DMS114 treated with DMSO at 0.1 percent for 48 hours (cell line): ENCODE data around the gene MS4A4E.
A peak's percentile ranks its signal among the peaks of the same experiment; 100 is the strongest.
"Not testable (repeated sequence)": the region's sequence is repeated elsewhere in the genome, so short reads cannot be mapped to it uniquely, and the experiment has no call there.

ENCODE experiments used
- DNase-seq: peaks from one replicate; lab custom pipeline; 2025; ENCODE audit not compliant: unreplicated experiment; lab: John Stamatoyannopoulos, UW

Gene MS4A4E

DNA sequence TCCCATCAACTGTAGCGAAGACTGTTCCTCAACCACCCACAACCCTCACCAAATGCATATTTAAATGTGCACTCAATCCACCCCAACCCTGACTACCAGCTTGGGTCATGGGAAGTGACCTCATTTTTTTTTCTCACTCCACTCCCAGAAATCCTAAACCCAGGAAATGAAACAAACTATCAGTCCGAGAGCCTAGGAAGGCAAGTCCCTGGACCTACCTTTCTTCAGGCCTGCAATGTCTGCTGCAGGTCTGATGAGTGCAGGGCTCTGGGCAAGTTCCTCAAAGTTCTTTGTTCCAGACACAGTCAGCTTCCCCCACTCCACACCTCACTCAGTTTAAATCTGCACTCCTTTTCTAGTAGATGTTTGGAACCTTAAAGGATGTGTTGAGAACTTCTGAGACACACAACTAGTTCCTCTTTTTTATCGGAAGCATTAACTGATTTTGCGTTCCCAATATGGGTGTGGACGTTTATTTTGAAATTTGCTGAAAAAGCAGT lies at the start of gene MS4A4E:
Gene MS4A4E (minus strand): TSS at position 398 of the 500 bp plus-strand sequence. CDS start 13,082 bp downstream, outside the sequence.
- no peak for DNase-seq

DNA sequence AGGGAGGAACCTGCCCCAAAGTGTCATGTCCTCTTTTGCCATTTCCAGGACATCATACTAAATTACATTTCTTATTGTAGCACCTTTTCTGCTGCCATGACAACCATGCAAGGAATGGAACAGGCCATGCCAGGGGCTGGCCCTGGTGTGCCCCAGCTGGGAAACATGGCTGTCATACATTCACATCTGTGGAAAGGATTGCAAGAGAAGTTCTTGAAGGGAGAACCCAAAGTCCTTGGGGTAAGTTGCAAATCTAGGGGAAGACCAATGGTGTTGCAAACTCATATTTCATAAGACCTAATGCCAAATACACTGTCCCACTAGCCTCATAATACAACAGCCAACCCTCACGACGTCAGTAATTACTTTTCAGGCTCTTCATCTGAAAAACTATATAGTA lies 49.2 kb upstream of the MS4A4E start:
- DNase-seq, result no peak

DNA sequence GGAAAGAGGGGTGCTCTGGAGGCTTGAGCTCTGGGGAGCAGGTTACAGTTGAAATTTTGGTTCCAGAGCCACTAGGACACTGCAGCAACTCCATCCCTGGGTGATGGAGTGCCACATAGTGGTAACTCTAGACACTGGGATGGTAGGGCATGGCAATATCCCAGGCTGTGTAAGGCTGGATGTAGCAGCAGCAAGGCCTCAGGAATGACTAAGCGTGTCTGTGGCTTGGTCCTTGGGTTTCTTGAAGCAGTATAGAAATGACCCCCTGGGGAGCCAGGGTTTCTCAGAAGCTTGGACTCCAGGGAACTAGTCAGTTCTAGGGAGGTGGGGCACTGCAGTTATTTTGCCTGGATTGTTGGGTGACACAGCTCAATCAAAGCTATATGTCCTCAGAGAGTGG lies 45.6 kb upstream of the MS4A4E start:
- no peak for DNase-seq

DNA sequence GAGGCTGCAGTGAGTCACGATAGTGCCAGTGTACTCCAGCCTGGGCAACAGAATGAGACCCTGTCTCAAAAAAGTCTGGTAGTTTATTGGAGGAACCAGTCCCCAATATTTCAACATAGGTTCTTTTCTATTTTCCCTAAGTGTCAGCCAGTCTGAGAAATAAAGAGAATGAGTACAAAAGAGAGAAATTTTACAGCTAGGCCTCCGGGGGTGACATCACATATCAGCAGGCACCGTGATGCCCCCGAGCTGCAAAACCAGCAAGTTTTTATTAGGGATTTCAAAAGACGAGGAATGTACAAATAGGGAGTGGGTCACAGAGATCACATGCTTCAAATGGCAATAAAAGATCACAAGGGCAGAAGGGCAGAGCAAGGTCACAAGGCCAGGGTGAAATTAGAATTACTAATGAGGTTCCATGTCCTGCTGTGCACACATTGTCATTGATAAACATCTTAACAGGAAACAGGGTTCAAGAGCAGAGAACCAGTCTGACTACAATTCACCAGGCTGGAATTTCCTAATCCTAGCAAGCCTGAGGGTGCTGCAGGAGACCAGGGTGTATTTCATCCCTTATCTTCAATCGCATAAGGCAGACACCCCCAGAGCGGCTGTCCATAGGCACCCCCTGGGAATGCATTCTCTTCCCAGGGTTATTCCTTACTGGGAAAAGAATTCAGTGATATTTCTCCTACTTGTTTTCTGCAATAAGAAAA lies 42.6 kb upstream of the MS4A4E start:
- not testable (repeated sequence) for DNase-seq

DNA sequence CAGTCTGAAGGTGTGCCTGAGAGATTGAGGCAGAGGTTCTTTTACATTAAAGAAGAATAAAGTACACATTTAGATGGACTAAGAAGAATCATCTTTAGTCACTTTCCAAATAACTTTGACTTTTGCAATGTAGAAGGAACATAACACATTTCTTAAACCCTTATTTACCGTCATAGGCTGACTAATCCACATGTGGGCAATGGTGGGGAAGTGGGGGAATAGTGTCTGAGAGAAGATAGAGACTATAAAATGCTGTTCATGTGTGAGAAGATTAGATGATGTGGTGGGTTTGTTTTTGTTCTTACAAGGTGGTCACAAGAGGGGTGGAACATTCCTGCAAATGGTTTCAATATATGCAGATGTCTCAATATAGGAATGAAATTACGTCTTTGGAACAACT lies 39.3 kb upstream of the MS4A4E start:
- no peak for DNase-seq

DNA sequence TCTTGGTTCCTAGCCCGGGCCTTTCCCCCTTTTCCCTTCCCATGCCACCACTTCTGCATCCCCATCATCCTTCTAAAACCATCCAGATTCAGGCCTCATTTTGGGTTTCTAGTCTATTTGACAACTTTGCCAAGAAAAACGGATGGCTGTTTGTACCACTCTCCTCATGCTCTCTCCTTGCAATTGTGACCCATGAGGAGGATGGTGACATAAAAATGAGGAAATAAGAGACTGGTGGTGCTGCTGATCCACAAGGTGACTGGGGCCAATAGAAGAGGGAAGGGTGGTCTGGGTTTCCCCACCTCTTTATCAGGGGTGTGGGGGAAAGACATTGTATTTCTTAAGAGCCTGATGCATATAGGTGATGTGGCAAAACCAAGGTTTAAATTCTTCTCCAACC lies 38.5 kb upstream of the MS4A4E start:
- no peak for DNase-seq

DNA sequence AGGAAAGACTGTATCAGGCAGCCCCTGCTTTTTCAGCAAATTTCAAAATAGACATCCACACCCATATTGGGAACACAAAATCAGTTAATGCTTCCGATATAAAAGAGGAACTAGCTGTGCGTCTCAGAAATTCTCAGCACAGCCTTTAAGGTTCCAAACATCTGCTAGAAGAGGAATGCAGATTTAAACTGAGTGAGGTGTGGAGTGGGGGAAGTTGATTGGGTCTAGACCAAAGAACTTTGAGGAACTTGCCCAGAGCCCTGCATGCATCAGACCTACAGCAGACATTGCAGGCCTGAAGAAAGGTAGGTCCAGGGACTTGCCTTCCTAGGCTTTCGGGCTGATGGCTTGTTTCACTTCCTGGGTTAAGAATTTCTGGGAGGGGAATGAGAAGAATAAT lies 37.5 kb upstream of the MS4A4E start, which contains the start of gene MS4A4A:
Gene MS4A4A (plus strand): TSS at position 255 of the 400 bp plus-strand sequence. CDS start 10 bp downstream, at position 265.
- DNase-seq, result no peak

DNA sequence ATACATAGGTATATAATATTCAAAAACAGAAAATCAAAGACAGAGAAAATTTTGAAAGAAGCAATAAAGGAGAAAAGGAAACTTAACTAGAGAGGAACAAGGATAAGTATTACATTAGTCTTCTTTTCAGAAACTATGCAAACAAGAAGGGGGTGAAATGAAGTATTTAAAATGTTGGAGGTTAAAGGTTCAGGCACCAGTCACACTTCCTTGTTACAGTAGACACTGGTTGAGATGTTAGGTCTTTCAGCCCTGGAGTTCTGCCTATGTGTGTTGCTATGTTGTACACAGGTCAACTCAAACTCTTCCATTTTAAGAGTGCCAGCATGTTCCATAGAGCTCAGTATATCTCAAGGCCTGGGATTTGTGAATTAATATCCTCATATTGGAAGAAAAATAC lies 31.5 kb upstream of the MS4A4E start:
- DNase-seq, result no peak

DNA sequence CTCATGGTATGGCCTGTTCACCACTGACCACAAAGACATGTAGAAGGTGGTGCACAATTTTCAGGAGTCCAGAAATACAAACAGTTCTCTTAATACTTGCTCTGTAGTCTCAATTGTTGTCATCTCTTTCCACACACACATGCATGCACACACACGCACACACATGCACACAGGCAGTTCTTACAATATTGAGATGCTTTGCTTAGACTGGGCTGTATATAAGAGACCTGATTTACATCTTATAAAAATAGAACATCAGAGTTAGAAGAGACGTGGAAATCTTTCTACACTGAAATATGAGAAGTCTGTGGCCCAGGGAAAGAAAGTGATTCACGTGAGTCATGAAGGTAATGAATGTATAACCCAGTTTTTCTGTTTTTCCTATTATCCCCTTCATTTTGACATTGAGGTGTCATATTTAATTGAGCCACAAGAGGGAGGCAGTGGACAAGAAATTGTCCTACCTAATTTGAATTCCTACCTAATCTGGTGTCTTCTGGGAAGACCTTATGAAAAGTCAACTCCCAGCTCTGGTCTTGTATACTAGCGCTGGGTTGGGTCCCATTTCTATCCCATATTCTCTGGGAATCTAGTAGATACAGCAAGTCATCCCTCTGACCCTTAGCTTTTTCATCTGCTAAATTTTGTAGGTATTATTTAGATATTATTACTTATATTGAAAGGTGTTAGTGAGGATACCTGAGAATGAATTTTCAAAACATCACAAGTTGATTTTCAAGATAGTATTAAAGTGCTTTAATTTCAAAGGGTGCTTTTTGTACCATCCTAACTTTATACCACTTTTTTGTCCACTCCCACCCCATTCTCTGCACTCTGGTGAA lies 22.7 kb upstream of the MS4A4E start:
- peak; percentile 28 for DNase-seq

DNA sequence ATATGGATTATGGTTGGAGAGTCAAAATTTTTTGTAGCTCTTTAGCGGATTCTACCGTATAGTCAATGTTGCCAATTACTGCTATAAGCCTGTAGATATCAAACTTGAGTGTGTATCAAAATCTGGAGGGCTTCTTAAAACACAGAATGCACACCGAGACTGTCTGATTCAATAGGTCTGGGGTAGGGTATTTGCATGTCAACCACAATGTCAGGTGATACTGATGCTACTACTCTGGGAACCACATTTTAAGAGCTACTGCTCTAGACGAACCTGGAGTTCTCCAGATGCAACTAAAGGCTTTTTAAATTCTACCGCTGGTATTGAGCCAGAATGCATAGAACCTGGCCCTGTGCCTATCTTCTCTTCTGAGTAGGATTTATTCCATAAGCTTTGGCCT lies 21.7 kb upstream of the MS4A4E start:
- no peak for DNase-seq

DNA sequence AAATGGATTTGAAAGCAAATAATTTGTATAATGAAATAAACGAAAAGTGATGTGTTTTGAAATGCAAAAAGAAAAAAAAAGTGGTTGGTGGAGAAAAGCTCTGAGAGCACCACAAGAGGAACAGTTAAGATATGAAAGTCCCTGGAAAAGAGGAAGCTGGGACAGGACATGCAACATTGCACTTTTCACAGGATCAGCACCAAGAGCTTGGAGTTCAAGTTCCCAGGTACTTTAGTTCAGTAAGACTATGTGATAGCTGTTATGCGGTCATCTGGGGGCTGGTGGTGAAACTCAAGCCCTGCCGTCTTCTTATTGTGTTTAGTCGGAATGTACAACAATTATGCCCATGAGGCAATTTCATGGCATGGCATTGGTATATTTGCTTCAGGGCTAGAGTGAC lies 20.5 kb upstream of the MS4A4E start:
- no peak for DNase-seq

DNA sequence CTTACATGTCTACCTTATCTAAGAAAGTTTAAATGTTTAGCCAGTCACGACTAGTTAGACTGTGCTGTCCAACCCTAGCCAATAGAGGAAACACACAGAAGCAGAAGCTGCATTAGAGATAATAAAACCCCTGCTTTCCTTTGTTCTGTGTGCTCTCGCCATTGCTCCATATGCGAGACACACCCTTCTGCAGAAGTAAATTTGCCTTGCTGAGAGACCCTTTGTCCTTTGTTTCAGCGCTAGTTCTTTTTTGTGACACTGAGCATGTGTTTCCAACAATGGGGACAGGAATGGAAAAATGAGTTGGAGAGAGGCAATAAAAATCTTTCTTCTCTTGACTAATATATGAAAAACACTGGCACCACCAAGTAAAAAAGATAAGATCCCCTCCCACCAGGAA lies 18.1 kb upstream of the MS4A4E start:
- no peak for DNase-seq

DNA sequence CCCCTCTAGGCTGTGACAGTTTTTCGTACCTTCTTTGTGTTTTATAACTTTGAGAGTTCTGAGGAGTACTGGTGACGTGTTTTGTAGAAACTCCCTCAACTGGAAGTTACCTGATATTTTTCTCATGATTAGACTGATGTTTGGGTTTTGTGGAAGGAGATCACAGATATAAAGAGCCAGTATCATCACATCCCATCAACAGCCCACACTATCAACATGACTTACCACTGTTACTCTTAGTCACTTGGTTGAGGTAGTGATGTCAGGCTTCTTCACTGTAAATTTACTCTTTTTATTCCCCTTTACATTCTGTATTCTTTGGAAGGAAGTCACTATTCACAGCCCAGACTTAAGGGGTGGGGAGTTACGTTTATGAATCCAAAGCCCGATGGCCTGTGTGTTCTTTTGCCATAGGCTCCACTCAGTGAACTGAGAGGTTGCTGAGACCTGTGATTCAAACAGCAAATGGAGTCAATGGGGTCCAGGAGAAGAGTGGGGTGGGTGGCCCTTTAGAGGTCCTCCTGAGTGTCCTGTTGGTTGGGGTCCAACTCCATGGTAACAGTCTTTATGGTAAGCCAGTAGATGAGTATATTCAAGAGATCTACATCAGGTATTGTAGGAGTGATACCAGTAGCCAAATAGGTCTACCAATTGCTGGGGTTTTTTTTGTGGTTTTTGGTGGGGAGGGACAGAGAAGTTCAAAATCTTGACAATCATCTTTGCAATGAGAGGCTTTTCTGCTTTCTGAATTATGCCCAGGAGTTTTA lies 15.2 kb upstream of the MS4A4E start:
- DNase-seq, result no peak

DNA sequence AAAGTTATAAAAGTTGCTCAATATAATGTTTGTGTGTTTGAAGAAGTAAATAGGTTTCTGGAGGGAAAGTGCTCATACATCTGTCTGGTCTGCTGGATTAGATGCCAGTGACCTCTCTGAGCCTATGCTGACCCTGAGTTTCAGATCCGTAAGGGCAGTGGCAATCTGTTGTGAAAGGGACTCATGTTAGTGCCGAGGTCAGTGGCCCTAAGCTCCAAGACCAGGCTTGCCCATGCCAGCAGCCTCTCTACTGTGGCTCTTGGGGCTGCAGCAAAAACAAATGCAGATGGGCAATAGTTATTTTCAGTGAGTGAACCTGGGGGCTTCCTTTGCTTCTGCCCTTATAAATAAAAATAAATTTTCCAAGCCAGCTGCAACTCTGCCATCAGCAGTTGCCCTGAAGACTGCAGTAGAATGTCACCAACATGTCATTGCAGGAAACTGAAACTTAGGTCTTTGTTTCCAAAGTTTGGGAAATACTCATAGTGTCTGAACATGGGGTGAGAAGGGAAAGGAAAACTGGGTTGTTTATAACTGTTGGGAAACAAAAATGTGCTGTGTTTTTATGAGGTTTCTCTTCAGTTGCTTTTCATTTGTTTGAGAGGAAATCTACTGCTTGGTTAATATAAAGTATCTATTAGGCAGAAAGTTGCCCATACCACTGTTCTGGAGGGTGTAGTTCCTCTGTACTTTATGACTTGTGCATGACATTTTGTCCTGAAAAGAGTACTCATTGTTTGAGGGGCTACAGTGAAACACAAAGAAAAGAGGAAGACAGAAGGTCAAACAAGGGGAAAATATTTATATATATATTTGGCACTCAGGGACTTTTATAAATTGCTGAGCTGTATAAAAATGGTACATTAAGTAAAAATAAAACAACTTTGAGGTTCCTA lies 9.5 kb upstream of the MS4A4E start:
- no peak for DNase-seq

DNA sequence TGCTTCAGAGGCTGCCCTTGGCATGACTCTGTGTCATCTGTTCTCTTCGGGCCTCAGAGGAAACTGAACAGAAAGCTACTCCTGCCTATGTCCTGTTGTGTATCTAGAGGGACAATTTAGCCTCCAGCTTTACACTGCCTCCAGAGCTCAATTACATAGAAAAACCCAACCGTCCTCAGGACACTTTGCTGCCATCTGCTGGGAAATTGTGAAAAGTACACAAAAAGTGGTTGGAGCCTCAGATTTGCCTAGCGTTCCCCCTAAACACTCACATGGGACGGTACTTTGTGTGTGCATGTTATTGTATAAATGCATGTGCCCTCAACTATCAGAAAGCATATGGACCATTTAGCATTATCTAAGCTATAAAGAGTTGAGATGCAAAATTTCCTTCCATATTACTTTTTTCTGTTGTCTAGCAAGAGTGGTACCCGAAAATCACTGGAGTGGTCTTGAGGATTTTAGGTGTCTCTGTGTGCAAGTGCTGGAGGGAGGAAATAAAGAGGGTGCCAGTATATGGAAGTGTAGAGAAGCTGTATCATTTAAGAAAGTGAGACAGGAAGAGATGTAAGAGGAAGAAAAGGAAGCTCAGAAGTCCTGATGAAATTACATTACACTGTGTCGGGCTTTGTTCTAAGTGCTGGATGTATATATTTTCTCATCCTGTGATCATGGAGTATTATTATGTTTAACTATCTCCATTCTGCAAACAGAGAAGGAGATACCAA lies 8.7 kb upstream of the MS4A4E start:
- DNase-seq, result peak; percentile 44

DNA sequence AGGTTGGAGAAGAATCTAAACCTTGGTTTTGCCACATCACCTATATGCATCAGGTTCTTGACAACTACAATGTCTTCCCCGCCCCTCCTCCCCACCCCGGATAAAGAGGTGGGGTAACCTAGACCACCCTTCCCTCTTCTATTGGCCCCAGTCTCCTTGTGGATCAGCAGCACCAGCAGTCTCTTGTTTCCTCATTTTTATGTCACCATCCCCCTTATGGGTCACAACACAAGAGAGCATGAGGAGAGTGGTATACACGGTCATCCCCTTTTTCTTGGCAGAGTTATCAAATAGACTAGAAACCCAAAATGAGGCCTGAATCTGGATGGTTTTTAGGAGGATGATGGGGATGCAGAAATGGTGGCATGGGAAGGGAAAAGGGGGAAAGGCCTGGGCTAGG lies 1.2 kb downstream of the MS4A4E start:
- DNase-seq, result no peak

DNA sequence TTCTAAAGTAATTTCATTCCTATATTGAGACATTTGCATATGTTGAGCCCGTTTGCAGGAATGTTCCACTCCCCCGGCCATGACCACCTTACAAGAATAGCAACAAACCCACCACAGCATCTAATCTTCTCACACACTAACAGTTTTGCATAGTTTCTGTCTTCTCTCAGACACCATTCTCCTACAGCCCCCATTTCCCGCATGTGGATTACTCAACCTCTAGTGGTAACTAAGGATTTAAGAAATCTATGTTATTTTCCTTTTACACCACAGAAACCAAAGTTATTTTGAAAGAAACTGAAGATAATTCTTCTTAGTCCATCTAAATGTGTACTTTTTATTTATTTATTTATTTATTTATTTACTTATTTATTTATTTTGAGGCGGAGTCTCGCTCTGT lies 2.3 kb downstream of the MS4A4E start:
- no peak for DNase-seq

DNA sequence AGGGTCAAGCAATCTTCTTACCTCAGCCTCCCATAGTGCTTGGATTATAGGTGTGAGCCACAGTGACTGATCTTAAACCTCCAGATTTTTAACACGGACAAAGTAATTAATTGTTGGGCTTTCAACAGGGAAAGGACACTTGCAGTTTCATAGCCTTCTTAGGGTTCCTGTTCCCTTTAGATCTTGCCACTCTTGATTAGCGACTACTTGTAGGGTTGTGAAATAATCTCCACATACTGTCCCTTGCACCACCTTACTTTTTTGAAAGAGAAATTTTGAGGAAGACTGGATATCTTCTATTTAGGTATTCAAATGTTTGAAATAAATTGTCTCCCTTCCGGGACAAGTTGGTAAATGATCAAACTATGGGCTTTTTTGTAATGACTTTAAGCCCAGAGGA lies 7.6 kb downstream of the MS4A4E start:
- no peak for DNase-seq

DNA sequence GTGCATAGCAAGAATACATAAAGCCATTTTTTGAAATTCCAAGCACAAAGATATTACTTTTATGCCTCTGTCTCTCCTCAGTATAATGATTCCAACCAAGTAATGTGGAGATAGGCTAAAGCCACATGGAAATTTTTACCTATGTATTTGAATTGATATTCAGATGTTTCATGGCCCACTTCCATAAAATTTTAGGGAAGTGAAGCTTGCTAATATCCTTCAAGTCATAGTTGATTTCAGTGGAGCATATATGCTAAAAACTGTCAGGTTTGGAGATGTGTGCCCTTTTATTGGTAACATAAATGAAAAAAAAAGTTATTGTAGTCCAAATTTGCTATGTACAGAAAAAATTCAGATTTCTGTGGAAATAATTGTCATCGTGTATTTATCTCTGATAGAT lies 12.3 kb downstream of the MS4A4E start:
- no peak for DNase-seq

DNA sequence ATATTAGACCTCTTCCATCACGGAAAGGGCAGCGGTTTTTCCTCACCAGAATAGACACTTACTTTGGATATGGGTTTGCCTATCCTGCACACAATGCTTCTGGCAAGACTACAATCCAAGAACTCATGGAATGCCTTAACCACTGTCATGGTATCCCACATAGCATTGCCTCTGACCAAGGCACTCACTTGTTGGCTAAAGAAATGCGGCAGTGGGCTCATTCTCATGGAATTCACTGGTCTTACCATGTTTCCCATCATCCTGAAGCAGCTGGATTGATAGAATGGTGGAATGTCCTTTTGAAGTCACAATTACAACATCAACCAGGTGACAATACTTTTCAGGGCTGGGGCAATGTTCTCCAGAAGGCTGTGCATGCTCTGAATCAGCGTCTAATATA lies 20.8 kb downstream of the MS4A4E start:
- no peak for DNase-seq
